Stimulated activated memory B cell treated with anti-CD40 and anti-IgM and Interleukin-4, amounts not matched to agents 10 μg/mL and 1 μg/mL and 100 μg/mL, for 72 hours (primary cell): Measurements from ENCODE around the gene PTGER3.
A peak's percentile ranks its signal among the peaks of the same experiment; 100 is the strongest.

ENCODE experiments used
- ATAC-seq: fragments of 150-1000 bp; cut with Tn5 transposase; 2 replicates; pipeline ENCODE4 v1.10.0; 2021
- H3K27ac Mint-ChIP-seq: one replicate; pipeline ENCODE4 v1.8.0; 2022; ENCODE audit warnings: mild to moderate bottlenecking, mixed read lengths
- H3K27me3 Mint-ChIP-seq: one replicate; pipeline ENCODE4 v1.8.0; 2022; ENCODE audit warnings: mixed read lengths
- H3K36me3 Mint-ChIP-seq: one replicate; pipeline ENCODE4 v1.8.0; 2022; ENCODE audit warnings: mixed read lengths
- H3K4me1 Mint-ChIP-seq: one replicate; pipeline ENCODE4 v1.8.0; 2022; ENCODE audit warnings: mixed read lengths
- H3K4me3 Mint-ChIP-seq: one replicate; pipeline ENCODE4 v1.8.0; 2022; ENCODE audit warnings: mild to moderate bottlenecking, moderate library complexity, mixed read lengths
- H3K9me3 Mint-ChIP-seq: one replicate; pipeline ENCODE4 v1.8.0; 2022; ENCODE audit warnings: mixed read lengths

Gene PTGER3

DNA sequence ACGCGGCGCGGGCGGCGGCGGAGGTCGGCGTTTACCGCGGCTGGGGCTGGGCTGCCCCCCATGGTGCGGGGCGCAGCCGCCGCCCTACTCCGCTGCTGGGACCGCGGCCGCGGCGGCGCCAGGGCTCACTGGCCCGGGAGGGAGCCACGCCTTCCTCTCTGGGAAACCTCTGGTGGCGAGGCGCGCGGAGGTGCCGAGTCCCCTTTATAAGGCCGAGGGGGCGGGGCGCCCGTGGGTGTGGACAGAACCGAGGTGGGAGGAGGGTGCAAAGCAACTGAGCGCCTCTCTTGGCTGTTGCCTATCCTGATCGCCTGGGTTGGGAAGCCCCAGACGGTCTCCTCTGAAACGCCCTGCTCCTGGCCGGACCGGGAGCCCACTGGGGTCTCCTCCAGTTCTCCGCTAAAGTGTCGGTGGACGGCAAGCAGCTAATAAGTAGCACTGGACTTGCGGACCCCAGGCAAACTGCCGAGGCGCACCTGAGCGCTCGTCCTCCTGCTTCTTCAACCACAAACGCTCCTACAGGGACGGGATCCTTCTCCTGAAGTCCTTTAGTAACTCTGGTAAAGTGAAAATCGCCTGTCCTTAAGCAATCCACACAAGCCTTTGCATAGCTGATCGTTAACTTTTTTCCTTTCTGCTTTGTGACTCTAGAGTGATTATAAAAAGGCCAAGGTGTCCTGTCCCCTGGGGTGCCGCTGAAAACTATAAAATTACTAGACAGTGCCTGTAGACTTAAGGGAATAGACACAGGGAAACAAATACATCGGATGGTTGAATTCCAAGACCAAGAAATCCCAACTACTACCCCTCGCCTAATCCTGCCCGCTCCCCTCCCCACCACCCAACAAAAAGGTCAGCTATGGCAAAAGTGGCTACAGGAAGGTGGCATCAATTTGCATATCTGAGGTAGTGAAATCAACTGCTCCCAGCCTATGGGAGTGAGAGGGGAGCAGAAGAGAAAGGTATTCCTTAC, at the start of gene PTGER3:
PTGER3 (minus strand) TSS at position 182 of the 973 bp plus-strand sequence. CDS start 239 bp downstream, outside the sequence.
- H3K36me3 Mint-ChIP-seq, result no peaks in the 10 kb centered on the region
- no peak within 1 kb of the TSS for H3K27ac Mint-ChIP-seq
- H3K9me3 Mint-ChIP-seq, result no peaks in the 10 kb centered on the region
- peaks cover 33% of the 10 kb centered on the region for H3K27me3 Mint-ChIP-seq
- H3K4me3 Mint-ChIP-seq, result peak within 1 kb of the TSS; percentile 72
- peak; percentile 55 for ATAC-seq
- peaks cover 23% of the 10 kb centered on the region for H3K4me1 Mint-ChIP-seq

GRCh38 chr1:71094913-71095312, 47.3 kb upstream of the PTGER3 start:
- no peak overlapping the region for H3K4me3 Mint-ChIP-seq
- H3K27ac Mint-ChIP-seq, result no peak overlapping the region
- ATAC-seq, result no peak
- no peaks in the 10 kb centered on the region for H3K36me3 Mint-ChIP-seq
- no peaks in the 10 kb centered on the region for H3K4me1 Mint-ChIP-seq
- H3K9me3 Mint-ChIP-seq, result no peaks in the 10 kb centered on the region
- H3K27me3 Mint-ChIP-seq, result no peaks in the 10 kb centered on the region

GRCh38 chr1:71093938-71094337, 46.3 kb upstream of the PTGER3 start:
- Mint-ChIP-seq H3K36me3 (no peaks in the 10 kb centered on the region), H3K27me3 (no peaks in the 10 kb centered on the region)

DNA sequence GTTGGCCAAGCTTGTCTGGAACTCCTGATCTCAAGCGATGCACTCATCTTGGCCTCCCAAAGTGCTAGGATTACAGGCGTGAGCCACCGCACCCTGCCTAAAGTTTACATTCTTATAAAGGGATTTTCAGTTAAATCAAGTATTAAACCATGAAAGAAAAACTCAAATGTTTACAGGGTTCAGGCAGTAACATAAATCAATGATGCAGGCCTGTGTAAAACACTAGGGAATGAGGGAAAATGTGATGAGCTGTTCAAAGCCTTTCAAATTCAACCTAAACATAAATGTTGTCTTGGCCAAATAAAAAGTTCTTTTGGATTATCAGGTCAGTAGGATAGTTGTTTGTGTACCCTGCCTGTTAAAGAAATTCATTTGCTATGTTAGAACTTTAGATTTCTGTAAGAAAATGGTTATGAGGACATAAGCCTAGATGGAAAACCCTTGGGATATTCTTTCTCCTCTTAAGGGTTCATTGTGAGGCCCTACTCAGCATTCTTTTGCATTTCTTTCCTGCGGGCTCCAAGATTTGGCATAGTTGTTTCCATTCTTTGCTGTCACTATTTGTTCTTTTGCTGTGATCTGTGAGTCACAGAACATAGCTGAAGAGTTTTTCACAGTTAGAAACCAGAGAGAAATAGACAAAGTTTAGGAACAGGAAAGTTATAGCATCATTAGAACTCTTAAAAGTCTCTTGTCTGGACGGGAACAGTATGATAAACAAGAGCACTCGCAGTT, 42.1 kb upstream of the PTGER3 start:
- no peaks in the 10 kb centered on the region for H3K9me3 Mint-ChIP-seq
- ATAC-seq, result no peak

More at GRCh38 chr1:71093938-71094337, 46.3 kb upstream of the PTGER3 start:
- H3K4me3 Mint-ChIP-seq, result no peak overlapping the region
- H3K9me3 Mint-ChIP-seq, result no peaks in the 10 kb centered on the region
- no peak overlapping the region for H3K27ac Mint-ChIP-seq
- H3K4me1 Mint-ChIP-seq, result no peaks in the 10 kb centered on the region
- no peak for ATAC-seq

DNA sequence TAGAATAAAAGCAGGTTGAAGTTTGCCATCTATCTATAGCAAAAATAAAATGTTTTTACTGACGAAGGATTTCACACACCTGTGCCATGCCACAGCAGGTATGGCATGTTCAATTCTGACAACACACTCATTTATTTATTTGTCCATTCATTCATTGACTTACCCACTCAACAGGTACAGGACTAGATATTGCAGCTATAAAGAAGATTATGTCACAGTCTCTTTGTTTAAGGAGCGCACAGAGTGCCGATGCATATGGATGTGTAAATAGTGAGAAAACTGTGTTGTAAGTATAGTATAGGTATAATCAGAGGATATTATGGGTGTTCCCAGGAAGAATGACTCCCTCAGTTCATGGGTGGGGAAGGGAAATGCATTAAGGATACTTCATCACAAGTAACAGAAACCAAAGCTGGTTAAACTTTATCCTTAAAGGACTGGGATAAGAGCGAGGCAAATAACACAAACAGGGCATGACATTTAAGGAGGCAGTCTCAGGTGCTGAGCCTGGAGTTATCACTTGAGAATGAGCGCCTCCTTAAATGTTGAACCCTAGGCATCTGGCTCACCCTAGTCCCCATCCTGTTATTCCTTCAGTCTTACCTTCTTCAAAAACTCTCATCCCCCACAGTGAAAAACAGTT, 41.1 kb upstream of the PTGER3 start:
- Mint-ChIP-seq H3K27me3 (peaks cover 11% of the 10 kb centered on the region), H3K4me3 (no peak overlapping the region), H3K4me1 (no peaks in the 10 kb centered on the region), H3K9me3 (no peaks in the 10 kb centered on the region), H3K27ac (no peak overlapping the region), H3K36me3 (no peaks in the 10 kb centered on the region)
- no peak for ATAC-seq

More for the DNA sequence above, 42.1 kb upstream of the PTGER3 start:
- Mint-ChIP-seq H3K27ac (no peak overlapping the region), H3K4me1 (no peaks in the 10 kb centered on the region), H3K4me3 (no peak overlapping the region), H3K36me3 (no peaks in the 10 kb centered on the region), H3K27me3 (peaks cover 1% of the 10 kb centered on the region)

- no peak overlapping the region for H3K27ac Mint-ChIP-seq
- no peaks in the 10 kb centered on the region for H3K9me3 Mint-ChIP-seq
- H3K4me3 Mint-ChIP-seq, result no peak overlapping the region
- no peak for ATAC-seq
- peaks cover 20% of the 10 kb centered on the region for H3K27me3 Mint-ChIP-seq
- no peaks in the 10 kb centered on the region for H3K36me3 Mint-ChIP-seq
- H3K4me1 Mint-ChIP-seq, result no peaks in the 10 kb centered on the region
These were observed 40.1 kb upstream of the PTGER3 start for GRCh38 chr1:71087713-71088112.

GRCh38 chr1:71087060-71087459, 39.4 kb upstream of the PTGER3 start:
- Mint-ChIP-seq H3K36me3 (no peaks in the 10 kb centered on the region), H3K4me1 (peaks cover 1% of the 10 kb centered on the region), H3K27me3 (peaks cover 20% of the 10 kb centered on the region), H3K27ac (no peak overlapping the region), H3K9me3 (no peaks in the 10 kb centered on the region), H3K4me3 (no peak overlapping the region)
- ATAC-seq, result no peak

- H3K4me3 Mint-ChIP-seq, result no peak overlapping the region
These were observed 38.7 kb upstream of the PTGER3 start for GRCh38 chr1:71086331-71086730.

GRCh38 chr1:71083271-71083670, 35.7 kb upstream of the PTGER3 start:
- Mint-ChIP-seq H3K27ac (no peak overlapping the region), H3K4me3 (no peak overlapping the region), H3K27me3 (peaks cover 20% of the 10 kb centered on the region), H3K4me1 (peaks cover 21% of the 10 kb centered on the region), H3K9me3 (peaks cover 2% of the 10 kb centered on the region), H3K36me3 (no peaks in the 10 kb centered on the region)
- ATAC-seq, result no peak

More at GRCh38 chr1:71086331-71086730, 38.7 kb upstream of the PTGER3 start:
- H3K4me1 Mint-ChIP-seq, result peaks cover 9% of the 10 kb centered on the region
- peaks cover 2% of the 10 kb centered on the region for H3K9me3 Mint-ChIP-seq
- H3K27me3 Mint-ChIP-seq, result peaks cover 20% of the 10 kb centered on the region
- no peak for ATAC-seq
- no peaks in the 10 kb centered on the region for H3K36me3 Mint-ChIP-seq
- H3K27ac Mint-ChIP-seq, result no peak overlapping the region

- Mint-ChIP-seq H3K36me3 (no peaks in the 10 kb centered on the region), H3K9me3 (peaks cover 2% of the 10 kb centered on the region), H3K27ac (peak overlapping the region; percentile 100)
These were observed 34.1 kb upstream of the PTGER3 start for GRCh38 chr1:71081697-71082080.

GRCh38 chr1:71080739-71081696, 33.4 kb upstream of the PTGER3 start, which contains the start of gene ZRANB2:
ZRANB2 (minus strand) TSS chr1:71081035; CDS start chr1:71080995, 40 bp downstream.
- ATAC-seq, result peak; percentile 99

More at GRCh38 chr1:71081697-71082080, 34.1 kb upstream of the PTGER3 start:
- peaks cover 20% of the 10 kb centered on the region for H3K27me3 Mint-ChIP-seq
- peak overlapping the region; percentile 97 for H3K4me3 Mint-ChIP-seq
- no peak for ATAC-seq
- H3K4me1 Mint-ChIP-seq, result peaks cover 21% of the 10 kb centered on the region

GRCh38 chr1:71080230-71080738, 32.7 kb upstream of the PTGER3 start:
- H3K4me3 Mint-ChIP-seq, result peak overlapping the region; percentile 97
- peaks cover 2% of the 10 kb centered on the region for H3K9me3 Mint-ChIP-seq
- ATAC-seq, result peak; percentile 34
- H3K36me3 Mint-ChIP-seq, result peaks cover 8% of the 10 kb centered on the region
- peak overlapping the region; percentile 100 for H3K27ac Mint-ChIP-seq
- H3K27me3 Mint-ChIP-seq, result peaks cover 20% of the 10 kb centered on the region
- peaks cover 27% of the 10 kb centered on the region for H3K4me1 Mint-ChIP-seq

More at GRCh38 chr1:71080739-71081696, 33.4 kb upstream of the PTGER3 start, which contains the start of gene ZRANB2:
- peak within 1 kb of the TSS; percentile 97 for H3K4me3 Mint-ChIP-seq
- peak within 1 kb of the TSS; percentile 100 for H3K27ac Mint-ChIP-seq
- H3K27me3 Mint-ChIP-seq, result peaks cover 20% of the 10 kb centered on the region
- peaks cover 2% of the 10 kb centered on the region for H3K9me3 Mint-ChIP-seq
- peaks cover under 1% of the 10 kb centered on the region for H3K36me3 Mint-ChIP-seq
- H3K4me1 Mint-ChIP-seq, result peaks cover 21% of the 10 kb centered on the region

GRCh38 chr1:71074681-71075080, 27.1 kb upstream of the PTGER3 start:
- Mint-ChIP-seq H3K9me3 (no peaks in the 10 kb centered on the region), H3K4me3 (no peak overlapping the region), H3K27me3 (no peaks in the 10 kb centered on the region), H3K4me1 (peaks cover 24% of the 10 kb centered on the region), H3K36me3 (peaks cover 46% of the 10 kb centered on the region), H3K27ac (no peak overlapping the region)
- ATAC-seq, result no peak

DNA sequence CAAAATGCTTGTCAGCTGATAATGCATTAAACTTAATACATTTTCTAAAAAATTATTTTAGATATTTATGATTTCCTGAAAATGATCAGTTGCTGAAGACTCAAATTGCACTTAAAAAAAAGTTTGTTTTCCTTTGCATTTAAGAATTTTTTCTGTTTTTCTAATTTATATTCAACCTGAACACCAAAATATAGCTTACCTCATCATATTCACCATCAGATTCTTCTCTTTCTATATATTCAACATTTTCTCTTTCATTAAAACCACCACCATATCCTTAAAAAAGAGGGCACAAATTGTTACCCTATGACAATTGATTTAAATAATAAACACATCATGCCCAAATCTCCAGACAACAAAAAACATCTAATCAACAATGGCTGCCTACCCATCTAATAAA, 24.7 kb upstream of the PTGER3 start:
- ATAC-seq, result no peak
- no peak overlapping the region for H3K27ac Mint-ChIP-seq

More for the DNA sequence above, 24.7 kb upstream of the PTGER3 start:
- Mint-ChIP-seq H3K36me3 (peaks cover 52% of the 10 kb centered on the region), H3K4me3 (no peak overlapping the region), H3K4me1 (peaks cover 17% of the 10 kb centered on the region), H3K27me3 (no peaks in the 10 kb centered on the region), H3K9me3 (no peaks in the 10 kb centered on the region)
